WI38 (cell line): ENCODE data around the gene GARNL3.

ENCODE experiments used
- H3K4me3 ChIP-seq: 2 replicates; pipeline ENCODE4 v1.5.1; 2011; ENCODE audit warnings: low read depth, mild to moderate bottlenecking, control low read depth, low read length
- CTCF ChIP-seq: IDR thresholded peaks from 2 replicates; pipeline ENCODE4 v1.5.1; 2012; ENCODE audit warnings: low read depth, mild to moderate bottlenecking, control low read depth, low read length

Gene GARNL3

GRCh38 chr9:127351182-127352166 lies 86.9 kb downstream of the GARNL3 start:
- no peak overlapping the region for H3K4me3 ChIP-seq
- TF ChIP-seq CTCF: no peak

GRCh38 chr9:127353882-127354281 lies 89.3 kb downstream of the GARNL3 start:
- TF ChIP-seq CTCF: no peak
- no peak overlapping the region for H3K4me3 ChIP-seq

GRCh38 chr9:127356906-127357305 lies 92.3 kb downstream of the GARNL3 start:
- TF ChIP-seq CTCF: no peak
- no peak overlapping the region for H3K4me3 ChIP-seq

- no peak for TF ChIP-seq CTCF
- no peak overlapping the region for H3K4me3 ChIP-seq
These were observed 93.5 kb downstream of the GARNL3 start for GRCh38 chr9:127358023-127358535.

GRCh38 chr9:127358770-127359169 lies 94.2 kb downstream of the GARNL3 start:
- no peak for TF ChIP-seq CTCF
- H3K4me3 ChIP-seq: no peak overlapping the region

- no peak overlapping the region for H3K4me3 ChIP-seq
- TF ChIP-seq CTCF: no peak
These were observed 95.7 kb downstream of the GARNL3 start for GRCh38 chr9:127360250-127360649.

GRCh38 chr9:127360829-127361228 lies 96.3 kb downstream of the GARNL3 start:
- TF ChIP-seq CTCF: peak; percentile 23
- no peak overlapping the region for H3K4me3 ChIP-seq
